HG03039 (cell line): ENCODE measurements around the gene MST1.

Experiments used
- ATAC-seq: cut with Tn5 transposase; IDR thresholded peaks from one replicate; pipeline ENCODE4 v1.9.1; 2021; ENCODE audit warnings: mild to moderate bottlenecking, moderate library complexity; ENCODE audit not compliant: unreplicated experiment

MST1 gene

GRCh38 chr3:49718858-49719213 lies 29.6 kb upstream of the MST1 start:
- no peak for ATAC-seq

GRCh38 chr3:49717959-49718857 lies 28.9 kb upstream of the MST1 start:
- ATAC-seq, result no peak

DNA sequence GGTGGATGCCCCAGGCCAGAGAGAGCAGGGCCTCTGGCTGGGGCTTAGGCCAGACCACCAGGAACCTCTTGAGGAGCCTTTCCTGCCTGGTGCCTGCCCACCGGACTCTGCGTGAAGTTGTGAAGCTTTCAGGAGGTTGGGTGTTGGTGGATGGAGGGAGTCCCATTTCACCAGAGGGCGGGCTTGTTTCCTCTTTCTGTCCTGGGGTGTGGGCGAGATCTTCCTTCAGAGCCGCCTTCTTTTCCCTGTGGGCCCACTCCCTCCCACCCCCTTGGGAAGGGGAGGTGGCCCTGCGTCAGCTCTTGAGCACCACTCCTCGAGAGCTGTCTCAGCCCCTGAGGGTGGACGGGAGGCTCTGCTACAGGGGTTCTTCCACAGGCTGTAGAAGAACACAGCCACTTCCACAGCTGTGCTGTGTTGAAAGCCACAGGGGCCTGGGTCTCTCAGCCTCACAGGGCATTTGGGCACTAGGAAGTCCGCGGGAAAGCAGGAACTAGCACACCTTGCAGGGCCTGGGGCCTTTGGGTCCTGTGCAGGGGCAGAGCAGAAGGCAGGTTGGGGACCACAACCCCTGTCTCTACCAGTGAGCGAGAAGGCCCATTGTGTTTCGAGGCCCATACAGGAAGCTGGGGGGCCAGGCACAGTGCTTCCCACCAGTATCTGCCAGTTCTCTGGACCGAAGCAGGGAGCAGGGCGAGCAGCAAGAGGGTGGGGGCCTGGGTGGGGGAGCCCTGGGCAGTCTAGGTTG lies 28.1 kb upstream of the MST1 start:
- ATAC-seq, result no peak

- ATAC-seq, result no peak
Measured at GRCh38 chr3:49716691-49717210, 27.5 kb upstream of the MST1 start.

- ATAC-seq, result no peak
Measured at GRCh38 chr3:49716169-49716568, 26.9 kb upstream of the MST1 start.

DNA sequence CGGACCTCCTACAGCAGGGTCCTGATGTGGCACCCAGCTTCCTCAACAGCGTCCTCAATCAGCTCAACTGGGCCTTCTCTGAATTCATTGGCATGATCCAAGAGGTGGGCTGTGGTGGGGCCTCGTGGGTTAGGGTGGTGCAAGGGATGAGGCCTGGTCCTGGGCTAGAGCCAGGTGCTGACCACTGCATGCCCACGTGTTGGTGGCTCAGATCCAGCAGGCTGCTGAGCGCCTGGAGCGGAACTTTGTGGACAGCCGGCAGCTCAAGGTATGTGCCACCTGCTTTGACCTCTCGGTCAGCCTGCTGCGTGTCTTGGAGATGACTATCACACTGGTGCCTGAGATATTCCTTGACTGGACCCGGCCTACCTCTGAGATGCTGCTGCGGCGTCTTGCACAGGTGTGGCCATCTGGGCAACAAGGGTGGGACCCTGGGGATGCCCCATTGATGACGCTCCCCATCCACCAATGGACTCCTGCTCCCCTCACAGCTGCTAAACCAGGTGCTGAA lies 26.4 kb upstream of the MST1 start:
- no peak for ATAC-seq

DNA sequence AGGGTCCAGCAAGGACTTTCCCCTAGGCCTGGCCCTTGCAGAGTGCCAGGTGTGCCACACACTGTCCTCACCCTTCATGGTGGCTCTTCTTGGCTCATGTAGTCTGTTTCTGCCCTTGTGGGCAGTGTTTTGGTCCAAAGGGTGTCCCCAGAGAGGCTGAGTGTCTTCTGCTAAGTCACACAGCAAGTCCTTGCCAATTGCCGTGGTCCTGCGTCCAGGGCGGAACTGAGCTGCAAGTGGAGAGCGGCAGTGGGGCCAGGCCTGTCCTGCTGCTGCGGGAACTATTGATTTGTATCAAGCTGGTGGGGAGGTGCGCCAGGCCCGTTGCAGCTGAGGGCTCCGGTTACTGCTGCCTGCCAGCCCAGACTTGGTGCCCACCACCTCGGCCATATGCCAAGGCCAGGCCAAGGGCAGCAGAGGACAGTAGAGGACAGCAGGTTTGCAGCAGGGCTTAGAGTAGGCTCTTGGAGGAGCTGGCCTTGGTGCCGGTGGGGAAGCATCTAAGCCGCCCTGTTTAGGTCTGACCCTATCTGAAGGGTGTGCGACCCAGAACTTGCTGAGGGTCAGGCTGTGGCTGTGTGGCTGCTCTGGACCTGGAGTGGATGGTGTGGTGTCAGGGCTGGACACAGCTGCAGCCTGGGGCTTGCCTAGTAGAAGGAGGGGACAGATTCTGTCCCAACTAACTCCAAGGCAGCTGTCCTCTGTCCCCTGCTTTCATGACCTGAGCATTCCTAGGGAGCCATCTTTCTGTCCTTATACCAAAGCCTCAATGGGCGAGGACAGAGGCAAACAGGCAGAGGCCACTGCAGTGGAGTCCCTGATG lies 25.7 kb upstream of the MST1 start:
- no peak for ATAC-seq

- ATAC-seq, result no peak
Measured at GRCh38 chr3:49713336-49714105, 24.2 kb upstream of the MST1 start.

GRCh38 chr3:49712631-49713317 lies 23.5 kb upstream of the MST1 start:
- no peak for ATAC-seq

- ATAC-seq, result no peak
Measured at GRCh38 chr3:49712166-49712565, 22.9 kb upstream of the MST1 start.

- ATAC-seq, result no peak
Measured at GRCh38 chr3:49711489-49711888, 22.2 kb upstream of the MST1 start.

- ATAC-seq, result no peak
Measured at GRCh38 chr3:49709852-49710251, 20.6 kb upstream of the MST1 start.

DNA sequence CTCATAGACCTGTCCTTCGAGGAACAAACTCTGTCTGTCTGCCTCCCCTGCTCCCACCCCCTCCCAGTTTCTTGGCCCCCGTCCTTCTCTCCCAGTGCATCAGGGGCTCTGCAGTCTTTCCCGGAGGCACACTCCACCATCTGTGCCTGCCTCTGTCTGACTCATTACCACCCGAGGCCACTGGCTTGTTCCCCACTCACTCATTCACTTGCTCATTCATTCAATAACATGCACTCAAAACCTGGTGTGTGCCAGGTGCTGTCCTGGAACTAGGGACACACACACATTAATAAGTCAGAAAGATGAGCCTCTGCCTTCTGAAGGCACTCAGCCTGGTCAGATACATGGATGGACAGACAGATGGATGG lies 17.8 kb upstream of the MST1 start:
- no peak for ATAC-seq

DNA sequence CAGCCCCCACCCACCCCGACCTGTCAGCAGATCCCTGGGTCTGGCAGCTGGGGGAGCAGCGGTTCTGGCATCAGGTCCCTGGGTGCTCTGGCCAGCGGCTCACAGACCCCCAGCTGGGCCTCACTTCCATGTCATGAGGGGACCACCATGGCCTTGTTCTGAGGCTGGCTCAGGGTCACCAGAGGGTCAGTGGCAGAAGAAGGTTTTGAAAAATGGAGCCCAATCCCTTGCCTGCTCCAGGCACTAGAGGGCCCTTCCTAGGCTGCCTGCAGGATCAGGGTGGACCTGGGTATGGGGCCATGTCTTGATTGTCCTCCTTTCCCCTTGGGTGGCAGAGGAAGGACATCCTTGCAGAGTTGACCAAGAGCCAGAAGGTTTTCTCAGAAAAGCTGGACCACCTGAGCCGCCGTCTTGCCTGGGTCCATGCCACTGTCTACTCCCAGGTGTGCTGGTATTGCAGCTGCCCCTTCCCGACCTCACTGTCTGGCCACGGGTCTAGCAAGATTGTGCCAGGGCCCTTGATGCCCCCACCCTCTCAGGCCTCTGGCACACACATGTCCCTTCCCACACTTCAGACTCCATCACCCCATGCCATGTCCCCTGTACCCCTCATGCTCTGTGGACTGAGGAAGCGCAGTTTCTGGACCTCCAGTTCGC lies 17.3 kb upstream of the MST1 start:
- ATAC-seq, result no peak

- no peak for ATAC-seq
Measured at GRCh38 chr3:49705390-49705960, 16.2 kb upstream of the MST1 start.

DNA sequence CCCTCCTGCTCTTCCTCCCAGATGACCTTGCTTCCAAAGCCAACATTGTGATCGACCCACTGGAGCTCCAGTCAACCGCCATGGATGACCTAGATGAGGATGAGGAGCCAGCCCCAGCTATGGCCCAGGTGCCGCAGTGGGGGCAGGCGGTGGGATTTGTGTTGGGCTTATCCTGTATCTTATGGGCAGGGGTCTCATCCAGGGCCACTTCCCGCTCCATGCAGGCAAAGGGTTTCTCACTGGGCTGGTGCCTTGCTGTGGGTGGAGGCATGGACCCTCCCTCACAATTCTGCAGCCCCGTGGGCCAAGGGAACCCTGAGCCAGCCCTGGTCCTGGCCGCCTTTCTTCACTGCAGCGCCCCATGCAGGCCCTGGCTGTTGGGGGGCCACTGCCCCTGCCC lies 15.4 kb upstream of the MST1 start:
- no peak for ATAC-seq

- no peak for ATAC-seq
Measured at GRCh38 chr3:49703956-49704355, 14.7 kb upstream of the MST1 start.

DNA sequence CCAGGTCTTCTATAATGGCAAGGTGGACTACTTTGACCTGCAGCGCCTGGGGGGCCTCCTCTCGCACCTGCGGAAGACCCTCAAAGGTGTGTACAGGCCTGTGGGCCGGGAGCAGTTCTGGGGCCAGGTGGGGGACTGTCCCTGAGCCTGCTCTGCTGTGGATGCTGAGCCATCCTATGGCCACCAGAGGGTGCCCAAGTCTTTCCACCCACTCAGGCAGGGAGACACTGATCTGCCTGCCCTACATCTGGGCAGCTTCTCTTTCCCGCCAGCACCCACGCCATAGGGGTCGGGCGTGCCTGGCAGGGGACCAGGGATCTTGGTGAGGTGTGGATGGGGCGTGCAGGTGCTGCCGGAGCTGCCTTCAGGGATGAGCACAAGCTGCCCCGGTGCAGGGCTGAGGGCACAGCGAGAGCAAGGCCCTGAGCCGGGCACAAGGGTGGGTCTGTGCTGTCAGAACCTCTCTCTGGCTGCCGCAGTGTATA lies 14.2 kb upstream of the MST1 start:
- ATAC-seq, result no peak

GRCh38 chr3:49702672-49703071 lies 13.4 kb upstream of the MST1 start:
- ATAC-seq, result no peak
